SH-SY5Y (cell line): ENCODE measurements around the gene DTWD2.

Experiments
- GATA2 ChIP-seq: IDR thresholded peaks from 2 replicates; pipeline ENCODE4 v1.6.1; 2011; ENCODE audit warnings: mild to moderate bottlenecking, low read depth, low read length
- GATA3 ChIP-seq: IDR thresholded peaks from 2 replicates; pipeline ENCODE4 v1.6.1; 2011; ENCODE audit warnings: low read depth, mild to moderate bottlenecking, low read length, moderate library complexity

DNA sequence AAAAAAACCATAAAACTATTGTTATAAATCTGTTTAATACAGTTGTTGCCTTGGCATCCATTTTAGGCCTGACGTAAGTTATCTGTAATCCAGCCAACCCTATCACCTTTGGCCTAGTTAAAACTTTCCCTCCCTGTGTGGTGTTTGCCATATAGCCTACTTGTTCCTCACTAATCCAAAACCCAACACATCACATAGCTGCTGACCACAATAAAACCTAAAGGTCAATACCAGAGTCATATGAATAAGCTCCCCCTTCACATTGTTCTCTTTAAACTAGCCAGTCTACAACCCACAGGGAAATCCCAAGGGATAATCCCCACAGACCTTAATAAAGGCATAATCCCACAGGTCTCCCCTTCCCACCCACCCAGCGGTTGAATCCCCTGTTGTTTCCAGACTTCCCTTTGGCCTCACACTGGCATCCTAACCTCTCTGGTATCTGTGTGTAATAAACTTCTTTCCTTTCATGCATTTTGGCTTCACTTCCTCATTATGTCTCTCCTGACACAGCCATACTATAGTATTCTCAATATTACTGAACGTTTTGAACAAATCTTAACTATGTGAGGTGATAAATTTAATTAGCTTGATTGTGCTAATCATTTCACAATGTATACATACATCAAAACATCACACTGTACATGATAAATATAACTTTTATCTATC, 50.8 kb downstream of the DTWD2 start:
- no peak for TF ChIP-seq GATA3
- no peak for TF ChIP-seq GATA2
